HG03135 (cell line): ENCODE data around the gene MBOAT2.

Experiments used
- ATAC-seq: cut with Tn5 transposase; IDR thresholded peaks from one replicate; pipeline ENCODE4 v1.9.1; 2021; ENCODE audit warnings: mild to moderate bottlenecking, moderate library complexity; ENCODE audit not compliant: unreplicated experiment

Gene MBOAT2

DNA sequence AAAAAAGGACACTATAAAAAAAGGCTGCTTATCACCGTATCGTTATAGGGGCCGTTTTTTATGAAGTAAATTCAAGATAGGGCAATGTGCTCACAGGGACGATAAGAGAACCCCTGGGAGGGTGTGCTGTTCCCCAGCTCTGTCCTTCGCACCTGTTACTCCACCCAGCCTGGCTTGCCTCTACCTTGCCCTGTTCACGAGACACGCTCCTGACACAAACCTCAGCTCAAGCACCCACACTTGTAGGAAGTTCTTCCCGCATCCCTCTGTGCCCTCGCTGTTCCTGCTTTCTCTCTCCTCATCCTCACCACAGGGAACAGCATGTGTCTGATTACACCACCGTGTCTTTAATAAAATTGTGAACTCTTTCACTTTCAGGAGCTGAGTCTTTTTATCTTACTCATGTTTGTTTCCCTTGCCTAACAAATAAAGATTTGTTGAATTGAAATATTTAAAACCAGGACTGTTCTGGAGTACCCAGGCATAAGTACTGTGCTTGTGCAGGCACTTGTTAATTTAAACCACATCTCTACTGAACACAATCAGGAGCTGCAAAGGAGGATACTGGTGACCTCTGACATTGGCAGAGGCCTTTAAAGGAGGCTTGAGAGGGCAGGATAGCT, 140.0 kb downstream of the MBOAT2 start:
- ATAC-seq = no peak

GRCh38 chr2:8862230-8862629, 141.3 kb downstream of the MBOAT2 start:
- ATAC-seq = no peak

GRCh38 chr2:8861797-8862196, 141.7 kb downstream of the MBOAT2 start:
- ATAC-seq = no peak

GRCh38 chr2:8860239-8860638, 143.2 kb downstream of the MBOAT2 start:
- ATAC-seq = no peak

DNA sequence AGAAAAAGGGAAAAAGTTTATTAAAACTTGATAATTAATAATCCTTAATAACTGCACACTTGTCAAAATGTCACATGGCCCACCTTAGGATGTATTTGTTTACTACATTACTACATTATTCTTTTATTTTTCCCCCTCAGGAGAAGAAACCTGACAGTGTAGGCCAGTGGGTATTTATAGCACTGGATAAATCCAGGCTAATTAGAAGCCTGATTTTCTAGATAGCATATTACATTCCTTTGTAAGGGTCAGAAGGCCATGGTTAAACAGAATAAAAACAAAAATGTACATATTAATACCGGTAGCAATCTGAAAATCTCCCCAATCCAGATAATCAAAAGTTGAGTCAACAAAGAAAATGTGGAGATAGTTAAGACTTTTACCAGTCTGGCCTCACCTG, 144.6 kb downstream of the MBOAT2 start:
- no peak for ATAC-seq

- ATAC-seq = no peak
These were observed 145.2 kb downstream of the MBOAT2 start for GRCh38 chr2:8858264-8858663.

- ATAC-seq = no peak
These were observed 145.8 kb downstream of the MBOAT2 start for GRCh38 chr2:8857709-8858108.

- no peak for ATAC-seq
These were observed 147.3 kb downstream of the MBOAT2 start for GRCh38 chr2:8856176-8856575.

GRCh38 chr2:8855010-8855409, 148.5 kb downstream of the MBOAT2 start:
- ATAC-seq = no peak

DNA sequence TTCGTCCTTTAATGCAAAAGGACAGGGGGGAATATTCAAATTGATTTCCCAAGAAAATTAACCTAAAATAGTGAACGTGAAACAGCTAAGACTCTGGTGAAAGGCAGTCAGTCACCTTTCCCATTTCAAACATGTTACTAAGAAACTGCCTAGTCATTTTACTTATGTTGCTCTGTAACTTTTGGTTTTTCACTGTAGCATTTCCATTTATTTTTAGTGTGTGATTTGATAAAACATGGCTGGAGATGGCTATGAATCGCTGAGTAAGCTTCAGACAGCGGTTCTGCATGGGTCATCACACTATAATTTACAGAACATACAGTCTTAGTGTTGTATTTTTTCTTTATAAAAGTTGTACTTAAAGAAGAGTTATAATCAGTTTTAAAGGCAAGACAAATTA, 150.1 kb downstream of the MBOAT2 start:
- no peak for ATAC-seq

DNA sequence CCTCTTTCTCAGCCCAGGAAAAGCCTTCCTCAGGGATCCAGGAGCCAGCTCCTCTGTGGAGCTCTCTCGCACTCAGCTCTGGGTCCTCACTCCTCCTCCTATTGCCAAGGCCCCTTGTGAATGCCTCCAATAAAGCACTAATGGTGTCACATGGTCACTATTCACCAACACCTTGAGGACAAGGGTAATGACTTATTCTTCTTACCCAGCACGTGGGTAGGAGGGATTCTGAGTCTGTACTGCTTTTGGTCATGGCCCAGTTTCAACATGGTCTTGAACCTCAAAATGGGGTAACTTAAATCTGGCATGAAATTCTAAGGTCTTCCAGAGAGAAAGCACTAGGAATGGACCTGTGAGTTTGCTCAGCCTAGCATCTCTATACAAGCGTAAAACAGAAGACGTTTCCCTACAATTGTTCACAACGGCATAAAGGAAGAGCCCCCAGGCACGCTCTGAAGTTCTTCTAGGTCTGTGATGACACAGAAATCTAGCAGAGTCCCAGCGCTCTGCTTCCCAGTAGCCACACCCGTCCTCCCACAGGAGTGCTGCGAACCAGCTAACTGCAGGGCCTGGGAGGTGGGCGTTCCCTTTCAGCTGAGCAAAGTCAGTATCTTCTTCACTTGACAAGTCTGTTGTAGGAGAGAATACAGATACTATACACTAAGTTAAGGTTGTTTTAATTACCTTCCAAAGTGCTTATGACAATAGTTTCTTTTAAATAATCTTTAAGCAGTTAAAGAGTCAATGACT, 151.5 kb downstream of the MBOAT2 start:
- no peak for ATAC-seq

- ATAC-seq = no peak
These were observed 152.5 kb downstream of the MBOAT2 start for GRCh38 chr2:8850845-8851487.

GRCh38 chr2:8849327-8849726, 154.2 kb downstream of the MBOAT2 start:
- ATAC-seq = no peak

DNA sequence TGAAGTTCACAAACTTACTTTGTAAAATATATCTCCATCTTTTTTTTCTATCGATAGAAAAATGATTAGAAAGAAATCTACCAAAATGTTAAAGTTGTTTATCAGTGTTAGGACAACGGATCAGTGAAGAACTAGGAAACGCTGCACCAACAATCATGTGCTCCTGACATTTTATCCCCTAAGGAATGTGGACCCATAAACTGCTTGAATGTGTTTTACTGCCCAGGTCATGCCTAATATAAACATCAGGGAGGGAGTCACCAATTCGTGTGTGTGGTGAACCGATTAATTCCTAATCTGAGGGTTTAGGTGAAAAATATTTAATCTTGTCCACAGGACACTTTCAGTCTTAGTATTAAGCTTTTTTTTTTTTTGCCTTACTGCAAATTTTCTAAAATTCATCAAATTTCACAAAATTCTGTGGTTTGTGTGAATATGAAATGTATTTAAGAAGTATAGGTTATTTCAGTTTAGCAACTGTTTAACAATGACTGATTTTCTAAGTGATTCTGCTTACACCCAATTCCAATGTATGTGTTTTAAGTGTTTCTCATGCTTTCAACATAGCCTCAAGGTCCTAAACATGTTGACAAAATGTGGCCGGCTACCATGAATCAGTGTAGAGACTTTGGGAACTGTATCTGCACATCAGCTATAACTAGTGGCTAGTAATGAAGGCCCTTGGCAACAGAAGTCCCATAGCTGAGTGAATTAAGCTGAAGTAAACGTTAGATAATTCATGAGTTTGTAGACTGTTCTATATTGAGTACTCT, 155.0 kb downstream of the MBOAT2 start:
- ATAC-seq = no peak

DNA sequence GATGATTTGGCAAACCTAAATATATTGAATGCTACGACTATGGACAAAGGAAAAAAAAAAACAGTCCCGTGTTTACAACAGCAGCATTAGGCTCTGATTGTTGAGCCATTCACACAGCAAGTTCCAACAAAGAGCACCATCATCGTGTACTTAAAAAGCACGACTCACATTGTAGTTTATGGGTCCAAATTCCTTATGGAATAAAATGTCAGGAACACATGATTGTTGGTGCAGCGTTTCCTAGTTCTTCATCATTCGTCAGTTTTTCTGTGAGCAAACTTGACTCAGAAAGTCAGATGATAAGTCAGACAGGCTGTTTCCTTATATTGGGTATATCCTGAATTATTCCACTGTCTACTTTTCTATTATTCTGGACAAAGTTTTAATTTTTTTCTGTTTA, 156.1 kb downstream of the MBOAT2 start:
- no peak for ATAC-seq

DNA sequence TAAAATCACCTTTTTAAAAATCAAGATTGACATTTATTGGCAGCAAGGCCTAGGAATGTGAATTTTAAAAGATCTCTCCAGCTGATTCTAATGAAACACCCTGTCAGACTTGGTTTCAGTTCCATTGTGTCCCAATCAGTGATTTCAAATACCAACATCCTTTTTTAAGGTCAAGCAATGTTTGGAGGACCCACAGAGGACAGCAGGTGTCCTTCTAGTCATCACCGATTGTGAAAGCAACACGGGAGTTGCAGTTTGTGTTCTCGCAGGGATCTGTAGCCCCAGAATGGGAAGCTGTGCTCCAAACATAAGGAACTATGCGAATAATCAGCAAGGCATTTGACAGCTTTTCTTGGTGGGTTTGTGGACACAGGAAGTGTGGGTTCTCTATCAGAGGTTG, 161.6 kb downstream of the MBOAT2 start:
- ATAC-seq = no peak

- ATAC-seq = no peak
These were observed 162.9 kb downstream of the MBOAT2 start for GRCh38 chr2:8840475-8841091.

DNA sequence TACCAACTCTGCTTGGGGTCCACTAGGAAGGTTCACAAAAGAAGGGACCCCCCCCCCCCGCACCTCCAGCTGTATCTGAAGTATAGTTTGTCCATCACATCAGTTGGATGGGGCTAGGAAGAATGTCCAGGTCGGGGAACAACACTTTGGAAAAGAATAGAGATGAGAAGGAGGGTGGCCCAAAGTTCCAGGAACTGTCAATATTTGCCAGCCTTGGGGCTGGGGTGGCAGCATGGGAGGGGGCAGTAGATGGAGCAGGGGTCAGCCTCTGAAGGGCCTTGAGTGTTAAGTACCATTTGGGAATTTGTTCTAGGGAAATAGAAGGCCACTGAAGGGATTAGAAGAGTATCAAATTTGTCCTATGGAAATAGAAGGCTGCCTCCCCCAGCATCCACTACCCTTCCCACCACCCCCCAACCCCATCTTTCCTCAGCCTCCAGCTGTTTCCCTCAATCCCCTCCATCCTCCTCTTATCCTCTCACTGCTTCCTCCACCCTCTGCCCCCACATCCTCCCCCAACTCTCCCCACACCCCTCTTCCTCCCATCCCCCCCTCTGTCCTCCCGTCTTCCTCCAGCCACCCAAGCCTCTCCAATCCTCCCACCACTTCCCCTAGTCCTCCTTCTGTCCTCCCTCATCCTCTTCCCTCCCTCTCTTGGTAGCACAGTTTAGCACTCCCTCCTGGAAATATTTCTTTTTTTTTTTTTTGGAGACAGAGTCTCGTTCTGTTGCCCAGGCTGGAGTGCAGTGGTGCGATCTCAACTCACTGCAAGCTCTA, 164.1 kb downstream of the MBOAT2 start:
- no peak for ATAC-seq

- ATAC-seq = peak; percentile 9
These were observed 165.7 kb downstream of the MBOAT2 start for GRCh38 chr2:8837795-8838140.
